Gastrocnemius medialis (tissue), 4 donors: ENCODE measurements around the gene KIF18B.

Experiments
- CTCF ChIP-seq, 5 experiments: fragments of 450-650 bp in 3 of 5; fragments of 200-600 bp in 2 of 5; sonication (generic) in 2 of 5; IDR thresholded peaks in 4 of 5; conservative IDR thresholded peaks in 1 of 5; 1 replicate in 4 of 5; 2 replicates in 1 of 5; pipeline ENCODE4 v1.5.1; 2016 to 2019; ENCODE audit warnings: antibody characterized with exemption in 5 of 5, mild to moderate bottlenecking in 3 of 5, moderate library complexity in 3 of 5
- POLR2A ChIP-seq, 2 donors: fragments of 450-650 bp; IDR thresholded peaks; one replicate each; pipeline ENCODE4 v1.6.1; 2017; ENCODE audit warnings: antibody characterized with exemption in 2 of 2, mild to moderate bottlenecking in 2 of 2, moderate library complexity in 2 of 2

DNA sequence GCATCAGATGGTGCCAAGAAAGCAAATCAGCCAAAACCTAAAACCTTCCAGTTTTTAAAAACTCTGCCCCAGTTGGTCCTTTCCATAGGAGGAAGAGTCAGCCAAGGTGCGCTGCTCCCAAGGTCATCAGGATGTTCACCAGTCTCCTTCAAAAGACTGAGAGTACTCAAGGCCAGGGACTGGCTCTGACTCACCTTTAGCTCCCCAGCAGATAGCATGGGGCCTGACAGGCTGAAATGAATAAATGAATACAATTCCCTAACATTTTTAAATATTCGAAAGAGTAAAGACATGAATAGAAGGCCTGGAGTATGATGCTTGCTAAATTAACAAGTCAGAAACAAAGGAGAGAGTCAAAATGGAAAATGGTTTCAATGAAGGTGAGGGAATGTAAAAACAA, 67.5 kb downstream of the KIF18B start:
- TF ChIP-seq CTCF (IDR thresholded peaks at IDR 0.05 in 4 of 5, conservative IDR thresholded peaks at IDR 0.05 in 1 of 5) = no peak
- no peak for TF ChIP-seq POLR2A (IDR thresholded peaks at IDR 0.05)
